HG02852 (cell line): ENCODE measurements around the gene PDE1C.
A peak's percentile ranks its signal among the peaks of the same experiment; 100 is the strongest.

ENCODE experiments used
- ATAC-seq: cut with Tn5 transposase; IDR thresholded peaks from one replicate; pipeline ENCODE4 v1.9.1; 2021; ENCODE audit warnings: mild to moderate bottlenecking, moderate library complexity; ENCODE audit not compliant: unreplicated experiment

Gene PDE1C

DNA sequence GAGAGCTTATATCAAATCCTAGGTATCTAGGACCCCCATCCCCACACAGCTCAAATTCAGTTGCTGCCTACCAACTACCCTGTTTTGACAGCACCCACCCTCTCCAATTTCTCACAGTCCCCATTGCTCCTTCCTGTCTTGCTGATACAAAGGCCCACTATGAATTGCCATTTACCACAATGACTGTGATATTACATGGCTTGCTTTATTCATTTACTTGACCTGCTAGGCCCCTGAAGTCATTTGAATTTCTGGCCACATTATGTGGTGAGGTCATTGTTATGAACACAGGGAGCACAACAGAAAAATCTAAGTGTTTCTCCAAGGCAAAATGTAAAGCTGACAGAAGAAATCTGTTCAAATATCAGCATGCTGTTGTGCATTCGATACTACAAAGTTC, 281.8 kb downstream of the PDE1C start:
- ATAC-seq: no peak

GRCh38 chr7:31786326-31786725, 283.9 kb downstream of the PDE1C start:
- ATAC-seq: no peak

- ATAC-seq: no peak
These were observed 285.1 kb downstream of the PDE1C start for GRCh38 chr7:31785101-31785500.

GRCh38 chr7:31783221-31783620, 287.0 kb downstream of the PDE1C start:
- no peak for ATAC-seq

GRCh38 chr7:31782411-31782991, 287.7 kb downstream of the PDE1C start:
- ATAC-seq: peak; percentile 96

DNA sequence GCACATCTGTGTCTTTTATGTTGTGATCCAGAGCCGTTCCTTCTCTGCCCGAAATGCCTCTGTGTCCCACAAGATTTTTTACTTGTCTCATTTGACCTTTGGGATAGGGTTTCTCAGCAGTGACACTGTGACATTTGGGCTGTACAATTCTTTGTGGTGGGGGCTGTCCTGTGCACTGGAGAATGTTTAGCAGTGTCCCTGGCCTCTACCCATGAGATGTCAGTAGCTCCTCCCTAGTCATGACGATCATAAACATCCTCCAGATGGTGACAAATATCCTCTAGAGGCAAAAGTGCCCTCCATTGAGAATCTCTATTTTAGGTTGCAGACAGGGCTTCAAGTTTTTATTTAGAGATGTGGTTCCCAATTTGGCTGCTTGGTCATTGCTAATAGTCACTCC, 291.9 kb downstream of the PDE1C start:
- no peak for ATAC-seq

DNA sequence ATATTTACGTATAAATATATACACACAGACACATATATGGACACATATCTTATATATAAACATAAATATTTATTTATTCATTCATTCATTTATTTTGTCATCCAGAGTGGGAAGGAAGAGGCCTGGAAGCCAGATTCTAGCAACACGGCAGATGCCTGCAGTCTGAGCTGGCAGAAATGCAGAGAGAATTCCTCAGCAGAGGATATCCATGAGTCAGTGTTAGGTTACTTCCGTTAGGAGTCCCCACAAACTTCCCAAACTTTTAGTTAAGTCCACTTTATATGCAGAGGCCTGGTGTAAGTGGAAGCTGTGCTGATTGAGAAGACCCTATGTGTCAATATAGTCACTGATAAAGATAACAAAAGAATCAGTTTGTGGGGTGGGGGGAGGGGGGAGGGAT, 293.6 kb downstream of the PDE1C start:
- no peak for ATAC-seq

- ATAC-seq: no peak
These were observed 294.7 kb downstream of the PDE1C start for GRCh38 chr7:31775556-31775955.

DNA sequence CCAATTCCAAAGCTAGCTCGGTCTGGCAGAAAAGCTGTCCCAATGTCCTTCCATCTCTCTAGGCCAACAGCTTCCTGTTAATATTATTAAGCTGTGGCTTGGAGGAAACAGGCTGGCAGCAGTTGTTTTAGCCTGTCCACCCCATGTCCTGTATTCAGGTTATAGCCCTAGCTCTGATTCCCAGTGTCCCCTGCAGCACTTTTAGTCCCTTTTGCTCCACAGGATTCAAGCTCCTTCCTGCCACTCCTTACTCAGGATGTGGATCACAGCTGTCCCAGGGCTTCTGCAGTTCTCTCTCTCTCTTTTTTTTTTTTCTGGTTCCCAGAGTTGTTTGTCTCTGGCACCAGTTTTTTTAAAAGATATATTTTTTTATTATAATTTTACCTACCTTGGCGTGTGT, 298.0 kb downstream of the PDE1C start:
- no peak for ATAC-seq

DNA sequence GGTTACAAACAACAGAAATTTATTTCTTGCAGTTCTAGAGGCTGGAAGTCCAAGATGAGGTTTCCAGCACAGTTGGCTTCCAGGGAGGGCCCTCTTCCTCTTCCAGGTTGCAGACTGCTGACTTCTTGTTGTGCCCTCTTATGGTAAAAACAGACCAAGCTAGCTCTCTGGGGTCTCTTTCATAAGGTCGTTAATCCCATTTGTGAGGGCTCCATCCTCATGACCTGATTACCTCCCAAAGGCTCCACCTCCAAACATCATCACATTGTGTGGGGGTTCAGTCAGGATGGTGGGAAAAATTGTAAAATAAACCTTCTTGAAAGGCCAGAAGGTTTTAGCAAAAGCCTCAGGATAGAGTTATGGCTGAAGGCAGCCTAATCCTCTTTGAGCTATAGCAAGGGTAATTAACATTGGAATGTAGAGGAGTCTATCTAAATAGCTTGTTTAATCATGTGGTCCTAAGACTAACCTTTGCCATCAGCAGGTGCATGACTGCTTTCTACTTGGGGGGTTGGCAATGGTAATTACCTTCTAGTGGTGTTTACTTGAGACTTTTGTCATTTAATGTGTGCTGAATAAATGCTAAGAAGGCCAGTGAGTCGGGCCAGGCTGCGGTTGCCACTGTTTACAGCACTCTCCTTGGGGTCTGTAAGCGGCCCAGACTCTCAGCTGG, 302.4 kb downstream of the PDE1C start:
- ATAC-seq: no peak

DNA sequence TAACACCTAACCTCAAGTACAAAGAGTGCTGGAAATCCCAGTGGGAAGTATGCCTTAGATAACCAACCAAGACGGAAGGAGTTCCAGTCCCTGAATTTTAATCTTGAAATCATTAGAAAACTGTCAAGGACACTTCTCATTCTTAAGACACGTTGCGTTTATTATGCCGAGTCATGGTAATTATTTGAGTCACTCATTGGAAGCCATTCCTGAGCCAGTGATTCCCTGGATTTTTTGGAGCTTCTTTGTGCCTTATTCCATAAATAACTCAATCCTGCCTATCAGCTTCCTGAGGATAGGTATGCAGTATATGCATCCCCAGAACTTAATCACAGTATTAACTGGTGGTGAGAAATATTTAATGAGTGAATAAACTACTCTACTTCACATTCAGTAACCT, 305.7 kb downstream of the PDE1C start:
- ATAC-seq: no peak

GRCh38 chr7:31763548-31763947, 306.7 kb downstream of the PDE1C start:
- ATAC-seq: no peak

- ATAC-seq: no peak
These were observed 308.6 kb downstream of the PDE1C start for GRCh38 chr7:31761646-31762045.

DNA sequence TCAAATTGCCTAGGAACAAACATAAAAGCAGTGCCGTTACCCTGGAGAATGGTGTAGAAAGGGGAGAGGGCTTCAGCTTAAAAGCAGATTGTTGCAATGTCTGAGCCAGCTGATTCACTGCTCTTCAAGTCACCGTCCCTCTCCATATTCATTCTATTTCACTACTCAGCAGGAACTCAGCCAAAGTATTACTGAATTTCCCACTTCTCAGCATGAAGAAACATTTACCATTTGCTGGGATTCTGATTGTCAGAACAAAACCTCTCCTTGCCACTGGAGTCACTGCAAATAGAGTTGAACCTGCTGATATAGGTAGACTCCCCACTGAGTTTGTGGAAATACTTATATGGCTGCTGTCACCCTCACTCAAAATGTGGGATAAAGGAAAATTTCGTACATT, 311.5 kb downstream of the PDE1C start:
- no peak for ATAC-seq

- no peak for ATAC-seq
These were observed 318.5 kb downstream of the PDE1C start for GRCh38 chr7:31751726-31752125.

- no peak for ATAC-seq
These were observed 322.1 kb downstream of the PDE1C start for GRCh38 chr7:31748084-31748483.

DNA sequence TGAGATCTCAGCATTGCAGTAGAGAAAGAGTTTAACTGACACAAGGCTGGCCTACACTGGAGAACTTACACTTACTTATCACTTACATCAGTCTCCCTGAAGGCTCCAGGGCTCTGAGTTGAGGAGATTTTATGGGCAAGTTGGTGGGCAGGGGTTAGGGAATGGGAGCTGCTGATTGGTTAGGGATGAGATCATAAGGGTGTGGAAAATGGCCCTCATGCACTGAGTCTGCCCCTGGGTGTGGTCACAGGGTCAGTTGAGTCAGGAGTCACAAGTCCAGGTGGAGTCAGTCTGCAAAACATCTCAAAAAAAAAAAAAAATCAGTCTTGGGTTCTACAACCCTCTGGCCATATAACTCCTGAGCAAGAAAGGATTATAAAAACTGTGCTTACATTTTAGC, 322.7 kb downstream of the PDE1C start:
- ATAC-seq: no peak

GRCh38 chr7:31744294-31744874, 325.8 kb downstream of the PDE1C start:
- peak; percentile 91 for ATAC-seq

DNA sequence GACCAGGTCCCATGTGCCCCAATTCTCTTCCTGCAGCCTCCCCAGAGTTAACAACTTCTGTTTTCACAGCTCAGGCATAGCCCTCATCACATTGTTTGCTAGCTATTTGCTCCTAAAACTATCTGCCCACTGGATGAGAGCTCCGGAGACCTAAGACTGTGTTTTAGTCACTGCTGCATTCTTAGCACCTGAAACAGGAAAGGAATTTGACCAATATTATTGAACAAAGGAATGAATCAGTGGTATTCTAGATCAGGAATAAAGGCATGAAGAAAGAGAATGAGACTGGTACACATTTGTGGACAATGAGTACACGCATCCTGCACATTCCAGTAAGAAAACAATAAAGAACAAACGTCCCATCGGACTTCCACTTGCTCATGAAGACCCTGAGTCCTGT, 328.4 kb downstream of the PDE1C start:
- no peak for ATAC-seq

DNA sequence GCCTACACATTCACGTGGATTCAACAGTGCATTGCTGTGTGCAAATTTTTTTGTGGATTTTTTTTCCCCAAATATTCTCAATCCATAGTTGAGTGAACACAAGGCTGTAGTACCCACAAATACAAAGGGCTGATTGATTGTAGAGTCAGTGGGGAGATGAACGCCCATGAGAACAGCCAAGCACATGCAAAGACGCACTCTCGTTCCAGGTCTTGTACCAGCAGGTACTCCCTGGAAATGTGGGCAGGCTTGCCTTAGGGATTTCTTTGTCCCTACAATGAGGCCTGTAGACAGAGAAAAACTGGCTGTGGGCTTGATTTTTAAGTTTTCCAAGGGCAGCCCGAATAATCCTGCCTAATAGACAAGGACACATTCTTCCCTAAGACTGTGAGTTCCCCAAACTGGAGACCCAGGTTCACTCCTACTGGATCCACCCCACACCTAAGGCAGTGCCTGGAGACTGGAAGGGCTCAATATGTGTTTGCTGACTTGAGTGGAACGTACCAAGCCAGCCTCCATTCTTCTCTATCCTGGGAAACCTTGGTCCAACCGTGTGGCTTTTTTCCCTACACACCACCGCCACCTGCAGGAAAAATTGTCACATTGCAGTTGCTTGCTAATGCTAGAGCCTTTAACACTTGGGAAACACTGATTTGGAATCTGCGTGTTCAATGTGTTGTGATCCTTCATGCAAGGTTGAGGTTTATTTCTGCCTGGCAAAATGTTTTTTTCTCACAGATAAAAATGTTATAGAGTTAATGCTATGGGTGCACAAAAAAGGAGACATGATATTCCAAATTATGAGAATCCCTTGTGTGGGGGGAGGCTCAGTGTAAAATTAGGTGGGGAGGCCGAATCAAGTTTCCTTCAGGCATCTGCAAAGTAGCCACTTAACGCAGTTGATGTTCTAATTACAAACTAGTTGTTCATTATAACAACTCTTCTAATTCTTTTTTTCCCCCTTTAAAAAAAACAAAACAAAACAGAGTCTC, 333.9 kb downstream of the PDE1C start:
- peak; percentile 61 for ATAC-seq

DNA sequence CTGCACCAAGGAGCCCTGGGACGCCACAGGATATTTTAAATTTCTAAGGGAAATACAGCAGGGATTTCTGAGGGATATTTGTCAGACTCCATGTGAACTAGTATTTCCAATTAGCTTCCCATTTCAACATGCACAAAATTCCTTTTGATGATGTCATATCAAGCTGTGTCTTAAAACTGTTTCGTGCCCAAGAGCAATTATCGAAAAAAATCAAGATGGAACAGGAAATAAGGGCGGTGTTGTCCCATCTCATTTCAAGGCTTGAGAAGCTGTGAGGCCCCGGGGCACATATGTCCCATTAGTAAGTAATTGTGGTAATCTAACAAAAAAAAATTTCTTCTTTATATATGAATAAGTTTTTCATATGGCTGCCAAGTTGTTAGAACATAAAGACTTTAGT, 335.8 kb downstream of the PDE1C start:
- no peak for ATAC-seq
